NCI-H2227 (cell line): ENCODE measurements around the gene MDM2.

ENCODE experiments used
- DNase-seq: peaks from one replicate; lab custom pipeline; 2025; ENCODE audit not compliant: unreplicated experiment; lab: John Stamatoyannopoulos, UW

The MDM2 gene

GRCh38 chr12:68807576-68808387, at the start of gene MDM2:
TSS of gene MDM2 (plus strand) at chr12:68808177. CDS start at chr12:68808478, 301 bp downstream.
- peak; percentile 96 for DNase-seq

DNA sequence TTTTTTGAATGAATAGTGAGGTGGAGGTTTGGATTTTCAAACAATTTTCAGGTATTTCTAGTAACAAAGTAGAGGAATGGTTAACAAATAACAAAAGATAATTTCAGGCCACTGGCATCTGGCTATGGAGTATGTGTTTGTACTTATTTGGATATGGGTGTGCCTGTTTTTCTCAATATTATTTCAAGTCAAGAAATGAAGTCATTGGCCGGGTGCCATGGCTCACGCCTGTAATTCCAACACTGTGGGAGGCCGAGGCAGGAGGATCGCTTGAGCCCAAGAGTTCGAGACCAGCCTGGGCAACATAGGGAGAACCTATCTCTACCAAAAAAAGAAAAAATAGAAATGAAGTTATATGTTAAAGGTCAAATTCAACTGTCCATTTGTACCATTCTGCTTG, 48.1 kb upstream of the MDM2 start:
- no peak for DNase-seq

DNA sequence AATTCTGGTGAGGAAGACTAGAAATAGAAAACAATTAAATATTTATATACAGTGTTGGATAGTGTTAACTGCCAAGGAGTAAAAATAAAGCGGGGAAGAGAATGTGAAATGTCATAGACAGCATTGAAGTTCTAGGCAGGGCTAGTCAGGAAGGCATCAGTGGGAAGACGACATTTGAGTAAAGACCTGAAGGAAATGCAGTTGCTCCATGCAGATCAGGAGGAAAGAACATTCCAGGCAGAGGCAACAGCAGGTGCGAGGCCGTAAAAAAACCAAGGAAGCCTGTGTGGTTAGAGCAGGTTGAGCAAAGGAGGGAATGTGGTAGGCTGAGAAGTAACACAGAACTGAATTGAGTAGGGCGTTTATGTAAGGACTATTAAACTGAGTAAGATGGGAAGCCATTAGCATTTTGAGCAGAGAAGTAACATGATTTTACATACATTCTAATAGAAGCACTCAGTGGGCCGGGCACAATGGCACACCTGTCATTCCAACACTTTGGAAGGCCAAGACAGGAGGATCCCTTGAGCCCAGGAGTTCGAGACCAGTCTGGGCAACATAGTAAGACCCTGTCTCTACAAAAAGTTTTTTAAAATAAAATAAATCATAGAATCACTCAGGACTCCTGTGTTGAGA, 47.1 kb upstream of the MDM2 start:
- no peak for DNase-seq

- DNase-seq = no peak
Measured at GRCh38 chr12:68761442-68761812, 46.5 kb upstream of the MDM2 start.

GRCh38 chr12:68761901-68762630, 45.9 kb upstream of the MDM2 start:
- no peak for DNase-seq

GRCh38 chr12:68762691-68763090, 45.3 kb upstream of the MDM2 start:
- no peak for DNase-seq

GRCh38 chr12:68765696-68766095, 42.3 kb upstream of the MDM2 start:
- DNase-seq = no peak

- no peak for DNase-seq
Measured at GRCh38 chr12:68766646-68767045, 41.3 kb upstream of the MDM2 start.

DNA sequence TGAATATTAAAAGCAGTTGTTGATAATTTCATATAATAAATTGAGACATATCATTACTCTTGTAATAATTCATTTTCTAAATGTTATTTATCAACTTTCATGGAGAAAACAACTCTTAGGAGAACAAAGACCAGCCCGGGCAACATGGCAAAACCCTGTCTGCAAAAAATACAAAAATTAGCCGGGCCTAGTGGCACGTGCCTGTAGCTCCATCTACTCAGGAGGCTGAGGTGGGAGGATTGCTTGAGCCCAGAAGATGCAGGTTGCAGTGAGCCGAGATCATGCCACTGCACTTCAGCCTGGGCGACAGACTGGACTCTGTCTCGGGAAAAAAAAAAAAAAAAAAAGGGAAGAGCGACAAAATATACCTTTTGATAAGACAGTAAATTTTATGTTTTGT, 40.8 kb upstream of the MDM2 start:
- no peak for DNase-seq

- DNase-seq = no peak
Measured at GRCh38 chr12:68768431-68768939, 39.5 kb upstream of the MDM2 start.

GRCh38 chr12:68769941-68770340, 38.0 kb upstream of the MDM2 start:
- no peak for DNase-seq

- DNase-seq = no peak
Measured at GRCh38 chr12:68771223-68771925, 36.6 kb upstream of the MDM2 start.

DNA sequence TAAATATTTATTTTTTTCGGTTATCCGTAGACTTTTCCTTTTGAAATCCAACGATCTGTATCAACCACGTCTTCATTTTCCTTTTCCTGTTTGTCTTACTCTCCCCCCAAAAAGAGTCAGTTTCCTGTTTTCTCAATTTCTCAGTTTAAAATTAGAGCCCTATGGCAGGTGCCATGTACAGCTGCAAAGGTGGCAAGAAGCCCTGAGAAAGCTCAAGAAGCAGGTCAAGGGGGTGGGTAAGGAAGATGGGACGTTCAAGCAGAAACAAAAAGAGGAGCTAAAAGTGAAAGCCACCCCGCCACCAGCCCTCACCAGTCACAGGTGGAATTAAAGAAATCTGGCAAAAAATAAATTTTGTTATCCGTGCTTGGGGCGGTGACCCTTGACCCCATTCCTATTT, 35.3 kb upstream of the MDM2 start:
- DNase-seq = no peak

DNA sequence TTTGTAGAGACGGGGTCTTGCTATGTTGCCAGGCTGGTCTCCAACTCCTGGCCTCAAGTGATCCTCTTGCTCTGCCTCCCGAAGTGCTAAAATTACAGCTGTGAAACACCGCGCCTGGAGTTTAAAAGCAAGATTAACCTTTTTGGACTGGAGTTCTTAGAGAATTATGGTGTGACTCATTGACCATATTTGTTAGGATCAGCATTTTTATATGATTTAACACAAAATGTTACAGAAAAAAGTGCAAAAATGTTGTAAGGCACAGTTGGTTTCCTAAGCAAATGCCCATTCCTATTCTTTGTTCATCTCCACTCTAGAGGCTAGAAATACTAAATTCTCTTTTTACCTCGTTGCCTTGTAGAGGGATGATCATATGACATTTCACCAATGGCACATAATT, 34.4 kb upstream of the MDM2 start:
- DNase-seq = no peak

GRCh38 chr12:68775121-68775630, 32.8 kb upstream of the MDM2 start:
- no peak for DNase-seq

DNA sequence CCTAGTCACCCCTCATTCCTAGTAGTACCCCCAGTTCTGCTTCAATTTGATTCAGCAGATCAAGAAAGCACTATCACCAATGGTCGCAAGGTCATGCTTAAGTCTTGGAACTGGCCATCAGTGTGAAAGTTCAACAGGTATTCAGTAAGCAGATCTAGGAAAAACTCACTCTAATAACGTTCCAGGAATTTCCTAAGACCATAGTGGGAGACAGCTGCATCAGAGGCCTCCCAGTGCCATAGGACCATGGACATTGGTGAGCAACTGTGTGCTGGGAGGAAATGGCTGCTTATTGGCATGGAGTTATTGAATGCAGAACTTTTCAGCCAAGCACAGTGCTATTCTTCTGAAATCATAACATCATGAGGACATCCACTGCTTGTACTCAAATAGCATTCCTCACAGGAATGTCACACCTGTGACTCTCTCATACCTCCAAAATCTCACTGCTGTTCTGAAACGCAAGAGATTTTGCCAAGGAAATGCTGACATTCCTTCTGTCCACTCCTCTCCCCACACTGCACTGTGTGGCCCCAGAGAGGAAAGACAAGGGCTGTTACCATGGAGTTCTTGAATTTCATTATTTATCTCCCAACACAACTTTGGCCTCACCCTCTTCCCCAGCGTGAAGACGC, 30.9 kb upstream of the MDM2 start:
- no peak for DNase-seq

- no peak for DNase-seq
Measured at GRCh38 chr12:68779280-68779679, 28.7 kb upstream of the MDM2 start.

DNA sequence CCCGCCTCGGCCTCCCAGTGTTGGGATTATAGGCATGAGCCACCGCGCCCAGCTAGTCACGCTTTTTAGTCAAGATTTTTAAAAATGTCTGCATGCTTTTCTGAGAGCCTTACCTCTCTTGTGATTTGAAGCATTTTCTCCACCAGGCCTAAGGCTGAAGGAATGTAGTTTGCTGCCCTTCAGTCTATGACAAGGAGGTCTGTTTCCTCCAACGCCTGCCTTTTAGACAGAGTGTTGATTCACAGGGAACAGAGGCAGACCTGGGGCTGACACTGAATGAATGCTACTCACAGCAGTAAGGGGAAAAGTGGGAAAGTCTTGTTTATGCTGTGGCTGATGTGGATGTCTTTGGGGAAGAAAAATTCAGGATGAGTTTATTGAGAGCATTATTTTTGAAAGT, 27.2 kb upstream of the MDM2 start:
- no peak for DNase-seq

GRCh38 chr12:68781728-68782127, 26.2 kb upstream of the MDM2 start:
- DNase-seq = no peak

- DNase-seq = no peak
Measured at GRCh38 chr12:68784015-68784414, 24.0 kb upstream of the MDM2 start.

DNA sequence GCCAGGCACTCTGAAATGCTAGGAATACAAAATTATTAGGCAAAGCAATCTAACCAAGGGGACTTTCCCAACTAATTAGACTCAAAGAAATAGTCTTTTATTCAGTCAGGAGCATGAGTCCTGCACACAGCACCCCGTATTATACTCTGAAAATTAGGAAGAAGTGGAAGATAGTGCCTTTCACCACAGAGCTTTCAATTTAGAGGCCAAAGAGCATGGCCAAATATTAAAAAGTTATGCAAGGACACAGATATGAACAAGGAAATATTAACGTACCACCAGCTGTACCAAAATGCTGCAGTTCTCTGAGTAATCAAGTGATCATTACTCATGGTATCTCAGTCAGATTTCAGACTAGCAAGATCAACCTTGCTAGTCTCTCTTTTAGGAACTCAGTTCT, 22.6 kb upstream of the MDM2 start:
- DNase-seq = no peak
